Activated CD8-positive, alpha-beta memory T cell treated with anti-CD3 and anti-CD28 coated beads, Interleukin-2, amount 10 ng/mL, durations not matched to agents 7 days and 5 days (primary cell): ENCODE data around the gene UBIAD1. TPM values are rescaled to one million over a fixed set of nuclear protein-coding genes. Genes with fewer than 3 reads are reported as not detected.
"Not testable (repeated sequence)": the region's sequence is repeated elsewhere in the genome, so short reads cannot be mapped to it uniquely, and the experiment has no call there.

Experiments
- ATAC-seq: fragments of 150-1000 bp; cut with Tn5 transposase; one replicate; pipeline ENCODE4 v1.10.0; 2021; ENCODE audit warnings: moderate library complexity
- CTCF ChIA-PET: fragments of 350-600 bp; sonication (Branson Sonifier 250); formaldehyde crosslinking; loops from one replicate; lab custom pipeline; 2021; ENCODE audit warnings: antibody characterized with exemption; lab: Charles Lee
- DNase-seq: peaks from one replicate; pipeline ENCODE4 v3.0.0-alpha.2; 2020
- H3K27ac Mint-ChIP-seq: one replicate; pipeline ENCODE4 v1.8.0; 2021; ENCODE audit warnings: mild to moderate bottlenecking, mixed read lengths
- H3K27me3 Mint-ChIP-seq: one replicate; pipeline ENCODE4 v1.8.0; 2021; ENCODE audit warnings: mixed read lengths
- H3K36me3 Mint-ChIP-seq: one replicate; pipeline ENCODE4 v1.8.0; 2021; ENCODE audit warnings: mild to moderate bottlenecking, mixed read lengths
- H3K4me1 Mint-ChIP-seq: one replicate; pipeline ENCODE4 v1.8.0; 2021; ENCODE audit warnings: mixed read lengths
- H3K4me3 Mint-ChIP-seq: one replicate; pipeline ENCODE4 v1.8.0; 2021; ENCODE audit warnings: mild to moderate bottlenecking, moderate library complexity, mixed read lengths
- H3K9me3 Mint-ChIP-seq: one replicate; pipeline ENCODE4 v1.8.0; 2022; ENCODE audit warnings: low read depth, mixed read lengths
- total RNA-seq, 2 experiments: library from RNA; stranded (reverse); gene quantifications; one replicate each; pipeline ENCODE4 v1.2.3, GENCODE V29; 2021

The UBIAD1 gene
- total RNA-seq, 2 experiments from 2014 or later = 21.9 to 25.9 TPM

GRCh38 chr1:11302366-11302765, 29.4 kb downstream of the UBIAD1 start:
- no peaks in the 10 kb centered on the region for H3K9me3 Mint-ChIP-seq
- H3K4me3 Mint-ChIP-seq = no peak overlapping the region
- CTCF ChIA-PET = interaction anchor here (1.4 kb wide), 1 partner anchor 265 kb away, joined by 4 read pairs; no protein-coding TSS in a partner anchor
- ATAC-seq (no peak), DNase-seq (no peak)
- no peak overlapping the region for H3K27ac Mint-ChIP-seq
- H3K36me3 Mint-ChIP-seq = no peaks in the 10 kb centered on the region
- peaks cover 8% of the 10 kb centered on the region for H3K4me1 Mint-ChIP-seq
- H3K27me3 Mint-ChIP-seq = no peaks in the 10 kb centered on the region

DNA sequence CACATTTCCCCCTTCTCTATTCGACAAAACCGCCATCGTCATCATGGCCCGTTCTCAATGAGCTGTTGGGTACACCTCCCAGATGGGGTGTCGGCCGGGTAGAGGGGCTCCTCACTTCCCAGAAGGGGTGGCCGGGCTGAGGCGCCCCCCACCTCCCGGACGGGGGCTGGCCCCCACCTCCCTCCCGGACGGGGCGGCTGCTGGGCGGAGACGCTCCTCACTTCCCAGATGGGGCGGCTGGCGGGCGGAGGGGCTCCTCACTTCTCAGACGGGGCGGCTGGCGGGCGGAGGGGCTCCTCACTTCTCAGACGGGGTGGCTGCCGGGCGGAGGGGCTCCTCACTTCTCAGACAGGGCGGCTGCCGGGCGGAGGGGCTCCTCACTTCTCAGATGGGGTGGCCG, 32.5 kb downstream of the UBIAD1 start:
- H3K27ac Mint-ChIP-seq, H3K4me3 Mint-ChIP-seq, H3K36me3 Mint-ChIP-seq, ATAC-seq, H3K9me3 Mint-ChIP-seq, DNase-seq, H3K4me1 Mint-ChIP-seq, H3K27me3 Mint-ChIP-seq, CTCF ChIA-PET: not testable (repeated sequence)

DNA sequence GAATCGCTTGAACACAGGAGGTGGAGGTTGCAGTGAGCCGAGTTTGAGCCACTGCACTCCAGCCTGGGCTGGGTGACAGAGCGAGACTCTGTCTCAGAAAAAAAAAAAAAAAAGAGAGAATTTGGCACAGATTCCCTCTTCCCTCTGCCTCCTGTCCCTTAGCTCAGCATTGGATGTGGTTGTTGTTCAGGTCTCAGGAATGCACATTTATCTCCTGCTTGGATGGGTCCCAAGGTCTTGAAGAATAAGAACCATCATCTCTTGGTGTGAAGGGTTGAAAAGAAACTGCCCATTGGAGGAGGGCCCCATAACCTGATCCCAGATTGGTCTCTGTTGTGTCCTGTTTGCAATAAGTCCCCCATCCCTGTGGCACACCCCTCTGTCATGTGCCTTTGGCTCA, 34.9 kb downstream of the UBIAD1 start:
- H3K4me1 Mint-ChIP-seq = no peaks in the 10 kb centered on the region
- no peaks in the 10 kb centered on the region for H3K27me3 Mint-ChIP-seq
- no peak overlapping the region for H3K27ac Mint-ChIP-seq
- H3K4me3 Mint-ChIP-seq = no peak overlapping the region
- ATAC-seq (no peak), DNase-seq (no peak)
- CTCF ChIA-PET = no interaction called here
- no peaks in the 10 kb centered on the region for H3K36me3 Mint-ChIP-seq
- no peaks in the 10 kb centered on the region for H3K9me3 Mint-ChIP-seq

DNA sequence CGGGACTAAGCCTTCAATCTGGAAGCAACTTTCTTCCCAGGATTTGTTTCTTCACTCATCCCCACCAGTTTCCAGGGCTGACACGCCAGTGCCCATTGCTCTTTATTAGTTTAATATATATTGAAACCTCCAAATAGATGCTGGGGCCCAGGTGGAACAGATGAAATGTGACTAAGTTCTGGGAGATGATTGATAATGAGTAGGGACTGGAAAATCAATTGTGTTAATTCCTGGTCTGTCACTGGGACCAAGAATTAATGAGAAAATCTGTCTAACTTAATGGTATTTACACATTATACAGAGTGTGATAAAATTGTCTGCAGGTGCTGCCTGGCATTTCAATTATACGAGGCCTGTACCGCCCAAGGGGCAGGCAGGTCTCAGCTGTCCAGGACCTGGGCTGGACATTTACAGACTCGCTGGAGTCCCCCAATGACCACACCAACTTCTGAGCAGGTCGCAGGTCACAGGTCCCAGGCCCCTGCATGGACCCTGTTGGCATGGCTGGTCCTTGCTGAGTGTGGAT, 35.8 kb downstream of the UBIAD1 start:
- Mint-ChIP-seq H3K9me3 (no peaks in the 10 kb centered on the region), H3K4me3 (no peak overlapping the region), H3K4me1 (no peaks in the 10 kb centered on the region), H3K27me3 (no peaks in the 10 kb centered on the region), H3K27ac (no peak overlapping the region), H3K36me3 (no peaks in the 10 kb centered on the region)
- DNase-seq (no peak), ATAC-seq (no peak)
- CTCF ChIA-PET = no interaction called here

- H3K9me3 Mint-ChIP-seq = no peaks in the 10 kb centered on the region
- H3K36me3 Mint-ChIP-seq = no peaks in the 10 kb centered on the region
- no peak overlapping the region for H3K27ac Mint-ChIP-seq
- no peaks in the 10 kb centered on the region for H3K27me3 Mint-ChIP-seq
- CTCF ChIA-PET = no interaction called here
- ATAC-seq = no peak
- no peak overlapping the region for H3K4me3 Mint-ChIP-seq
- DNase-seq = no peak
- no peaks in the 10 kb centered on the region for H3K4me1 Mint-ChIP-seq
Observed at GRCh38 chr1:11309385-11309784, 36.4 kb downstream of the UBIAD1 start.

DNA sequence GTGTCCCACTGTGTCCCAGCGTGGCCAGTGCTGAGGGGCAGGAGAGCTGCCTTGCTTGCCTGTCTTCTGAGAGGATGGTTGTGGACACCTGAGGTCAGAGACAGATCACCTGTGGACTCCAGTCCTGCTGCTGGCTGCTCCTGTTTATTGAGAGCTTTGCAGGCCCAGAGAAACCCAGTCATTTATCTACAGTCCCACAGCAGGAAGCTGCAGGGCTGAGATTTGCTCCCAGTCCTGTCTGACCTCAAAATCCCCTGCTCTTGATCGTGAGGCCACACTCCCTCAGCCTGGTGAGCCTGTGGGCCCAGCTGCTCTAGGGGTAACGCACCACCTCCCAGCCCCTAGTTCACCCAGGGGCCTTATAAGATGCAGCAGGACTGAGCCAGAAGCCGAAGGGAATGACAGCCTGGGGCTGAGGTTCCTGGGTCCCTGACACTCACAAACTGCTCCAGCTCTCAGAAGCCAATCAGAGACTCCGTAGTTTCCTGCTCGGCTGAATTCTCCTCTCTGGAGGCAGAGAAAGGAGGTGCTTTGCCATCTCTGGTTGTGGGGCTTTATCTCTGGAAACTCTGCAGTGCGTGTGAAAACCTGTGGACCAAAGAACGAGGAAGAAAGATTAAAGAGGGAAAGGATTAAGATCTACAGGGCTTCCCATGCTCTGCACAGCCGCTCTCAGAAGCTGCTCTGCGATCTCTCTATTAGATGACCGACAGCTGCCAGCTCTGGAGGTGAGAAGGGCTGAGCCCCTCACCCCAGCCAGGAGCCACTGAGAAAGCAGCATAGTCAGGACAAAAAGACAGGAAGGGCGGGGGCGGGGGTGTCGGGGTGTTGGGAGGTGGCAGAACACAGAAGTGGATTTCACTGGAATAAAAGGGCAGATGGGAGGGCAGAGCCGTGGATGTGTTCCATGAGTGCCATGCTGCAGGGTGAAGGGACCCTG, 39.1 kb downstream of the UBIAD1 start:
- Mint-ChIP-seq H3K27me3 (peaks cover 4% of the 10 kb centered on the region), H3K9me3 (no peaks in the 10 kb centered on the region), H3K27ac (no peak overlapping the region), H3K4me1 (no peaks in the 10 kb centered on the region), H3K36me3 (no peaks in the 10 kb centered on the region), H3K4me3 (no peak overlapping the region)
- DNase-seq = no peak
- CTCF ChIA-PET = interaction anchor here (1.2 to 1.5 kb wide), 2 partner anchors 8 to 331 kb away, joined by 3 to 4 read pairs; no protein-coding TSS in a partner anchor
- ATAC-seq = no peak

DNA sequence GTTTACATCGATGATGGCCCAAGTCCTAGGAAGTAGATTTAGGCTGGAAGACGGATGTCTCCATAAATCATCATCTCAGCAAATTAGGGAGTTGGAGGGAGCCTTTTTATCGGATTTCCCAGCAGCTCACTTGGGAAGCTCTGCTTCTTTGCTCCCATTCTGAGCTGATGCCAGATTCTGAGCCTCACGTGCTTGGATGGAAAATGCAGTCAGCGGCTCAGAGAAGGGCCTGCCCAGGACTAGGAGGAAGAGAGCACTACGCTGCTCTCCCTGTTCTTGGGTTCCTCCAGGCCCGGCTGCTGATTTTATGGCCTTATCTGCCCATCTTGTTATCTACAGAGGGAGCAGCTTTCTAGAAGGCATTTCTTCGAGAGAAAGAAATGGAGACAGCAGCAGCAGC, 42.0 kb downstream of the UBIAD1 start:
- no peaks in the 10 kb centered on the region for H3K4me1 Mint-ChIP-seq
- CTCF ChIA-PET = no interaction called here
- peaks cover 4% of the 10 kb centered on the region for H3K27me3 Mint-ChIP-seq
- no peaks in the 10 kb centered on the region for H3K9me3 Mint-ChIP-seq
- H3K27ac Mint-ChIP-seq = no peak overlapping the region
- DNase-seq (no peak), ATAC-seq (no peak)
- H3K4me3 Mint-ChIP-seq = no peak overlapping the region
- no peaks in the 10 kb centered on the region for H3K36me3 Mint-ChIP-seq

- Mint-ChIP-seq H3K36me3 (no peaks in the 10 kb centered on the region), H3K4me3 (no peak overlapping the region), H3K9me3 (no peaks in the 10 kb centered on the region), H3K4me1 (no peaks in the 10 kb centered on the region), H3K27ac (no peak overlapping the region), H3K27me3 (peaks cover 4% of the 10 kb centered on the region)
- no peak for ATAC-seq
- CTCF ChIA-PET = no interaction called here
- DNase-seq = no peak
Observed at GRCh38 chr1:11316701-11317100, 43.7 kb downstream of the UBIAD1 start.

DNA sequence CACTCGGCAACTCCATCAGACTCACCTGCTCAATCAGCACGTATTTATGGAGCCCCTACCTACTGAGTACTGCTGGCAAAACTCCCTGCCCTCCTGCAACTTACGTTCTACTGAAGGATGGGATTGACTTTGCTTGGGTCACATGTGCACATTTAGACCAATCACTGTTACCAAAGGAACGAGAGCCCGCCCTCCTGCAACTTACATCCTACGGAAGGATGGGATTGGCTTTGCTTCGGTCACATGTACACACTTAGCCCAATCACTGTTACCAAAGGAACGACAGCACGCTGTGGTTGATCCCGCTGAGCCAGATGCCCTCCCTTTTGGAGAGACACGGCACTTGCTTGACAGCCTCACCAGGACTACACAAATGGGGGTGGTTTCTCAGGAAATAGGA, 46.0 kb downstream of the UBIAD1 start:
- no peak for ATAC-seq
- CTCF ChIA-PET = interaction anchor here (1.1 to 1.4 kb wide), 3 partner anchors 10 to 325 kb away, joined by 3 read pairs; no protein-coding TSS in a partner anchor

GRCh38 chr1:11320153-11320936, 47.3 kb downstream of the UBIAD1 start:
- no peaks in the 10 kb centered on the region for H3K9me3 Mint-ChIP-seq
- H3K27ac Mint-ChIP-seq = no peak overlapping the region
- H3K27me3 Mint-ChIP-seq = peaks cover 4% of the 10 kb centered on the region
- no peaks in the 10 kb centered on the region for H3K36me3 Mint-ChIP-seq
- no peaks in the 10 kb centered on the region for H3K4me1 Mint-ChIP-seq
- DNase-seq = peak; percentile 57
- CTCF ChIA-PET = interaction anchor here (0.5 to 1.5 kb wide), 11 partner anchors 8 to 440 kb away, joined by 3 to 6 read pairs (median 3); no protein-coding TSS in a partner anchor
- ATAC-seq = peak; percentile 68
- no peak overlapping the region for H3K4me3 Mint-ChIP-seq

More for the DNA sequence above, 46.0 kb downstream of the UBIAD1 start:
- H3K27me3 Mint-ChIP-seq = peaks cover 4% of the 10 kb centered on the region
- no peaks in the 10 kb centered on the region for H3K4me1 Mint-ChIP-seq
- H3K36me3 Mint-ChIP-seq = no peaks in the 10 kb centered on the region
- no peak overlapping the region for H3K27ac Mint-ChIP-seq
- H3K4me3 Mint-ChIP-seq = no peak overlapping the region
- H3K9me3 Mint-ChIP-seq = no peaks in the 10 kb centered on the region
- DNase-seq = no peak

- ATAC-seq (no peak), DNase-seq (no peak)
- CTCF ChIA-PET = interaction anchor here (1.4 kb wide), 1 partner anchor 320 kb away, joined by 3 read pairs; no protein-coding TSS in a partner anchor
- Mint-ChIP-seq H3K4me3 (no peak overlapping the region), H3K36me3 (no peaks in the 10 kb centered on the region), H3K9me3 (no peaks in the 10 kb centered on the region), H3K27ac (no peak overlapping the region), H3K4me1 (no peaks in the 10 kb centered on the region), H3K27me3 (no peaks in the 10 kb centered on the region)
Observed at GRCh38 chr1:11321656-11322491, 48.9 kb downstream of the UBIAD1 start.

DNA sequence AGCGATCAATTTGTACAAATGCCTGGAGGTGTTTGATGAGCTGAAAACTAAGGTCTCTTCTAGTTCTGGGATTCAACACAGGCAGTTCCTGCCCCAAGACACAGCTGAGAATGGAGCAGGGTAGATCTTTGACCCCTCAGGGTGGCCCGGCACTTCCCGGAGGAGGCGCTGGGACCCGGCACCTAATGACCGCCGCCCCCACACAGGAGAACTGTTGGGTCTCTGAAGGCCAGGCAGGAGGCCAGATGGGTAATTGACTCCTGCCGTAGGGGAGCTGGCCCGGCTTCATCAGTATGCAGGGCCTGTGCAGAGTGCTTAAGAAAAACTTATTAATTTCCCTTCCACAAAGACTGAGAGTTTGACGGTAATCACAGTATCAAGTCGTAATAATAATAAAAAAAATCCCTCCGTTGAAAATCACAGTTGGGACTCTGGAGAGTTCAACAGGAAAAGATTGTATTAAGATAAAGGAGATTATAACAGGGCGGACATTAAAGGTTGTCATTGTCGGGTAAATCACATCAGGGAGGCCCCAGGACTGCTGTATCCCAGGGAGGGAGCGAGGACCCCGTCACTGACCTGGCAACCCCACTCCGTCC, 51.7 kb downstream of the UBIAD1 start:
- Mint-ChIP-seq H3K9me3 (no peaks in the 10 kb centered on the region), H3K4me1 (no peaks in the 10 kb centered on the region), H3K4me3 (no peak overlapping the region), H3K27me3 (no peaks in the 10 kb centered on the region), H3K27ac (no peak overlapping the region), H3K36me3 (no peaks in the 10 kb centered on the region)
- ATAC-seq (no peak), DNase-seq (no peak)
- CTCF ChIA-PET = no interaction called here
